Measurements from ENCODE around the gene CTRB1.
"Not testable (repeated sequence)": the region's sequence is repeated elsewhere in the genome, so short reads cannot be mapped to it uniquely, and the experiment has no call there.

Gene CTRB1

GRCh38 chr16:75266738-75267630 lies 48.2 kb downstream of the CTRB1 start:
- Histone ChIP-seq H3K27ac (ENCODE audit: low read length) (no peak overlapping the region), H3K4me1 (ENCODE audit: control insufficient read depth, insufficient read depth, low read length) (peaks cover 46% of the 10 kb centered on the region), H3K4me3 (ENCODE audit: low read length in 2 of 2) (peak overlapping the region in 1 of 2 donors; percentile 89), H3K9ac (ENCODE audit: low read length in 2 of 2) (no peak overlapping the region), H3K36me3 (ENCODE audit: control insufficient read depth in 2 of 2, insufficient read depth in 2 of 2, low read length in 2 of 2) (no peaks in the 10 kb centered on the region), H3K9me3 (ENCODE audit: control insufficient read depth in 2 of 2, low read length in 2 of 2) (no peaks in the 10 kb centered on the region), H3K27me3 (ENCODE audit: control insufficient read depth in 1 of 2, insufficient read depth in 2 of 2, low read length in 2 of 2) (no peaks in the 10 kb centered on the region)

- peaks cover 38% of the 10 kb centered on the region for H3K4me1 ChIP-seq (ENCODE audit: control insufficient read depth, insufficient read depth, low read length)
- H3K27me3 ChIP-seq (ENCODE audit: control insufficient read depth in 1 of 2, insufficient read depth in 2 of 2, low read length in 2 of 2) = no peaks in the 10 kb centered on the region
- no peak overlapping the region for H3K27ac ChIP-seq (ENCODE audit: low read length)
- no peaks in the 10 kb centered on the region for H3K36me3 ChIP-seq (ENCODE audit: control insufficient read depth in 2 of 2, insufficient read depth in 2 of 2, low read length in 2 of 2)
- H3K4me3 ChIP-seq (ENCODE audit: low read length in 2 of 2) = no peak overlapping the region
- H3K9me3 ChIP-seq (ENCODE audit: control insufficient read depth in 2 of 2, low read length in 2 of 2) = no peaks in the 10 kb centered on the region
- H3K9ac ChIP-seq (ENCODE audit: low read length in 2 of 2) = no peak overlapping the region
Measured at GRCh38 chr16:75267631-75268264, 49.0 kb downstream of the CTRB1 start.

GRCh38 chr16:75269358-75269757 lies 50.6 kb downstream of the CTRB1 start:
- H3K36me3 ChIP-seq (ENCODE audit: control insufficient read depth in 2 of 2, insufficient read depth in 2 of 2, low read length in 2 of 2); H3K27me3 ChIP-seq (ENCODE audit: control insufficient read depth in 1 of 2, insufficient read depth in 2 of 2, low read length in 2 of 2); H3K9me3 ChIP-seq (ENCODE audit: control insufficient read depth in 2 of 2, low read length in 2 of 2); H3K4me3 ChIP-seq (ENCODE audit: low read length in 2 of 2); H3K9ac ChIP-seq (ENCODE audit: low read length in 2 of 2); H3K27ac ChIP-seq (ENCODE audit: low read length): not testable (repeated sequence)
- peaks cover 22% of the 10 kb centered on the region for H3K4me1 ChIP-seq (ENCODE audit: control insufficient read depth, insufficient read depth, low read length)

DNA sequence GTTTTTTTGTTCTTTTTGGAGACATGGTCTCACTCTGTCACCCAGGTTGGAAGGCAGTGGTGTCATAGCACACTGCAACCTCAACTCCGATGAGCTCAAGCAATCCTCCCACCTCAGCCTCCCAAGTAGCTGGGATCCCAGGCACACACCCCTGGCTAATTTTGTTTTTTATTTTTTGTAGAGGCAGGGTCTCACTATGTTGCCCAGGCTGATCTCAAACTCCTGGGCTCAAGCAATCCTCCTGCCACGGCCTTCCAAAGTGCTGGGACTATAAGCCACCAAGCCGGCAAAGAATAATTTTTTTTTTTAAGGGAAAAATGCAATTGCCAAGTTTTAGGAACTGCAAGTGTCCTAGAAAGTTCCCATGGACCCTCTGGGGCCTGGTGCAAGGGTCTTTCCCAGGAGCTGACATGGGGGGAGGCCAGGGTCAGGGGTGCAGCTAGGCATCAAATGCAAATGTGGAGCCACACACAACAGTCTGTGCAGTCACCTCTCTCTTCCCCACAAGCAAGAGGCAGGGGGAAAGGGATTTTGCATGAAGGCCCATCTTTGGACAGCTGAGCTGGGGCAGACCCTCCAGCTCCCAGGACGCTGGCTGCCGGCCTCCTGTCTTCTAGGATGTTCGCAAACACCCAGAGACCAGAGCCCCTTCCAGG lies 52.8 kb downstream of the CTRB1 start:
- H3K36me3 ChIP-seq (ENCODE audit: control insufficient read depth in 2 of 2, insufficient read depth in 2 of 2, low read length in 2 of 2) = no peaks in the 10 kb centered on the region
- no peaks in the 10 kb centered on the region for H3K27me3 ChIP-seq (ENCODE audit: control insufficient read depth in 1 of 2, insufficient read depth in 2 of 2, low read length in 2 of 2)
- H3K4me1 ChIP-seq (ENCODE audit: control insufficient read depth, insufficient read depth, low read length) = peaks cover 7% of the 10 kb centered on the region
- H3K4me3 ChIP-seq (ENCODE audit: low read length in 2 of 2) = no peak overlapping the region
- H3K27ac ChIP-seq (ENCODE audit: low read length) = no peak overlapping the region
- H3K9me3 ChIP-seq (ENCODE audit: control insufficient read depth in 2 of 2, low read length in 2 of 2) = no peaks in the 10 kb centered on the region
- no peak overlapping the region for H3K9ac ChIP-seq (ENCODE audit: low read length in 2 of 2)

GRCh38 chr16:75272097-75272551 lies 53.3 kb downstream of the CTRB1 start:
- no peak overlapping the region for H3K9ac ChIP-seq (ENCODE audit: low read length in 2 of 2)
- no peaks in the 10 kb centered on the region for H3K9me3 ChIP-seq (ENCODE audit: control insufficient read depth in 2 of 2, low read length in 2 of 2)
- H3K4me3 ChIP-seq (ENCODE audit: low read length in 2 of 2) = no peak overlapping the region
- no peak overlapping the region for H3K27ac ChIP-seq (ENCODE audit: low read length)
- H3K36me3 ChIP-seq (ENCODE audit: control insufficient read depth in 2 of 2, insufficient read depth in 2 of 2, low read length in 2 of 2) = no peaks in the 10 kb centered on the region
- H3K27me3 ChIP-seq (ENCODE audit: control insufficient read depth in 1 of 2, insufficient read depth in 2 of 2, low read length in 2 of 2) = no peaks in the 10 kb centered on the region
- H3K4me1 ChIP-seq (ENCODE audit: control insufficient read depth, insufficient read depth, low read length) = peaks cover 6% of the 10 kb centered on the region

DNA sequence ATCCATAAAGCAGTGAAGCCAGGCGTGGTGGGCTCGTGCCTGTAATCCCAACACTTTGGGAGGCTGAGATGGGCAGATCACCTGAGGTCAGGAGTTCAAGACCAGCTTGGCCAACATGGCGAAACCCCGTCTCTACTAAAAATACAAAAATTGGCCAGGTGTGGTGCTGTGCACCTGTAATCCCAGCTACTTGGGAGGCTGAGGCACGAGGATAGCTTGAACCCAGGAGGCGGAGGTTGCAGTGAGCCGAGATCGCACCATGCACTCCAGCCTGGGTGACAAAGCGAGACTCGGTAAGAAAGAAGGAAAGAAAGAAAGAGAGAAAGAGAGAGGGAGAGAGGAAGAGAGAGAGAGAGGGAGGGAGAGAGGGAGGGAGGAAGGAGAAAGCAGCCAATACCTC lies 53.8 kb downstream of the CTRB1 start:
- not testable (repeated sequence) for H3K27ac ChIP-seq (ENCODE audit: low read length)

GRCh38 chr16:75273054-75273925 lies 54.5 kb downstream of the CTRB1 start:
- H3K4me3 ChIP-seq (ENCODE audit: low read length in 2 of 2) = no peak overlapping the region
- no peak overlapping the region for H3K27ac ChIP-seq (ENCODE audit: low read length)
- no peaks in the 10 kb centered on the region for H3K9me3 ChIP-seq (ENCODE audit: control insufficient read depth in 2 of 2, low read length in 2 of 2)
- no peaks in the 10 kb centered on the region for H3K36me3 ChIP-seq (ENCODE audit: control insufficient read depth in 2 of 2, insufficient read depth in 2 of 2, low read length in 2 of 2)
- no peak overlapping the region for H3K9ac ChIP-seq (ENCODE audit: low read length in 2 of 2)
- no peaks in the 10 kb centered on the region for H3K4me1 ChIP-seq (ENCODE audit: control insufficient read depth, insufficient read depth, low read length)
- H3K27me3 ChIP-seq (ENCODE audit: control insufficient read depth in 1 of 2, insufficient read depth in 2 of 2, low read length in 2 of 2) = no peaks in the 10 kb centered on the region

More for the DNA sequence above, 53.8 kb downstream of the CTRB1 start:
- not testable (repeated sequence) for H3K4me1 ChIP-seq (ENCODE audit: control insufficient read depth, insufficient read depth, low read length); H3K36me3 ChIP-seq (ENCODE audit: control insufficient read depth in 2 of 2, insufficient read depth in 2 of 2, low read length in 2 of 2); H3K27me3 ChIP-seq (ENCODE audit: control insufficient read depth in 1 of 2, insufficient read depth in 2 of 2, low read length in 2 of 2); H3K4me3 ChIP-seq (ENCODE audit: low read length in 2 of 2); H3K9ac ChIP-seq (ENCODE audit: low read length in 2 of 2); H3K9me3 ChIP-seq (ENCODE audit: control insufficient read depth in 2 of 2, low read length in 2 of 2)

All from stomach smooth muscle (tissue), 2 donors.